HG03066 (cell line): Measurements from ENCODE around the gene RGS12.

Experiments
- ATAC-seq: cut with Tn5 transposase; IDR thresholded peaks from one replicate; pipeline ENCODE4 v1.9.1; 2021; ENCODE audit warnings: low read depth; ENCODE audit not compliant: unreplicated experiment

The RGS12 gene

DNA sequence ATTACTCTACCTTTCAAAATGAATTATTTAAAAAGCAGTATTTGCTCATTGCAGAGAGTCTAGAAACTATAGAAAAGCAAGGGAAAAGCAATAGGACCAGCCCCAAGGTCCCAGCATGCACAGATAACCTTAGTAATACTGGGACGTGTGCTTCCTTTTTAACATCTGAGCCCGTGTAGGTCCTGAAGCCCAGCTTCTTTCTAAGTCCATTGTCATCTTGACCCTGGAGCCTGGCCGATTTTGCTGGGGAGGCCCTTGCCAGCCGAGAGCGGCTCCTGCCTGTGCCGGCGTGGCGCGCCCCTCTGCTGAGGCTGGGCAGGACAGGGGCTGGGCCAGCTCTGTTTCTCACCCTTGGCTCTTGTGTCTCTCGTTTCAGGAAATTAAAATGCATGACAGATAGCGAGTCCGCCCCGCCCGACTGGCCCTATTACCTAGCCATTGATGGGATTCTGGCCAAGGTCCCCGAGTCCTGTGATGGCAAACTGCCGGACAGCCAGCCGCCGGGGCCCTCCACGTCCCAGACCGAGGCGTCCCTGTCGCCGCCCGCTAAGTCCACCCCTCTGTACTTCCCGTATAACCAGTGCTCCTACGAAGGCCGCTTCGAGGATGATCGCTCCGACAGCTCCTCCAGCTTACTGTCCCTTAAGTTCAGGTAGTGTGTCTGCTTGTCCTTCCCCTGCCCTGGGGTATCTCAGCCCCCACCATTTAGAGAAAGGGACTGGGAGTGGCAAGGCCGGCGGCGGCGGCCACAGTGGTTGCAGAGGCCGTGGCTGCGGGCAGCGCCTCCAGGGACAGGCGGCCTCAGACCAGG lies 39.8 kb upstream of the RGS12 start:
- no peak for ATAC-seq

DNA sequence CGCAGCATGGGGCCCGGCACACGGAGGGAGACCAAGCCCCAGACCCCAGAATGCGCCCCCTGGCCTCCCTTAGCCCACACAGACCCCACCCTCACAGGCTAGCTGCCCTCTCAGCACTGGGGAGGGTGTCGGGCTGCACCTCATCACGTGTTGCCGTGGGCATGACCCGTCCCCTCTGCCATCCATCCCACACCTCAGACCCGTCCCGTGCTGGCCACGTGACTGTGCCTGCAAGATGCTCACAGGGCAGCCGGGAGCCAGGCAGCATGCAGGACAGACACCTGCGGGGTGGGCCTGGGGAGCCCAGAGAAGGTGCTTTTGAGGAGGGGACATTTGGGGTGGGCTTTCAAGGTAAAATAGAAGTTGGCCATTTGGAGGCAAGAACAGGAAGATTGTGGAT lies 39.0 kb upstream of the RGS12 start:
- no peak for ATAC-seq

DNA sequence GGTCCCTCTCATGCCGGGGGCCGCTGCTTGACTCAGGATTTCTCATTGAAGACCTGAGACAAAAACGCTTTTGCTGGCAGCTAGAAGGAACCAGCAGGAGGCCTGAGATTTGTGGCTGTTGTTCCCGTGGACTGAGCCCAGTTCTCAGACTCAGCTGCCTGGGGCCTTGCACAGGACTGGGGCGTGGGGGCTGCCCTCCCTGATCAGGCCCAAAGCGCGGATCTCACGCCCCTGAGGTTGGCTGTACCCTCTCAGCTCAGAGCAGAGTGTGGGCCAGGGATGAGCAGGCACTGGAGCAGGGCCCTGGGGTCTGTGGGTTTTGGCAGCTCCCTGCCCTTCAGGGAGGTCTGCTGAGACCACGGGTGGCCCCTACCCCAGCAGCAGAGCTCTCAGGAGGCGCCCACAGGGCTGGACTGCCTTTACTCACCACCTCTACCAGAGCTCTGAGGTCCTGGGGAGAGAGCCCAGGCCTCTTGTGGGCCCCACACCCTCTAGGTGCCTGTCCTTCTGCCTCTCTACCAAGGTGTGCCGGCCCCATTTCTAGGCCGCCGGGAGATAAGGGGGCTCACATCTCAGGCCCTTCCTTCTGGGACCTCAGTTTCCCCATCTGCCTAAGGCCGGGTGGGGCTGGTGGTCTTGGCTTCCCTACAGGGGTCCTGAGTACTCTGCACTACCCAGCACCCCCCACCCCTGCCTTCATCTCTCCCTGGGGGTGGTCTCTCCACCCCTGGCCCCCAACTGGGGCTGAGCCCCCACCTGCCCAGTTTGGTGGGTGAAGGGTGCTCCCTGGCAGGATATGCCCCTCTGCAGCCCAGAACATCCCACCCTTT lies 38.3 kb upstream of the RGS12 start:
- no peak for ATAC-seq

DNA sequence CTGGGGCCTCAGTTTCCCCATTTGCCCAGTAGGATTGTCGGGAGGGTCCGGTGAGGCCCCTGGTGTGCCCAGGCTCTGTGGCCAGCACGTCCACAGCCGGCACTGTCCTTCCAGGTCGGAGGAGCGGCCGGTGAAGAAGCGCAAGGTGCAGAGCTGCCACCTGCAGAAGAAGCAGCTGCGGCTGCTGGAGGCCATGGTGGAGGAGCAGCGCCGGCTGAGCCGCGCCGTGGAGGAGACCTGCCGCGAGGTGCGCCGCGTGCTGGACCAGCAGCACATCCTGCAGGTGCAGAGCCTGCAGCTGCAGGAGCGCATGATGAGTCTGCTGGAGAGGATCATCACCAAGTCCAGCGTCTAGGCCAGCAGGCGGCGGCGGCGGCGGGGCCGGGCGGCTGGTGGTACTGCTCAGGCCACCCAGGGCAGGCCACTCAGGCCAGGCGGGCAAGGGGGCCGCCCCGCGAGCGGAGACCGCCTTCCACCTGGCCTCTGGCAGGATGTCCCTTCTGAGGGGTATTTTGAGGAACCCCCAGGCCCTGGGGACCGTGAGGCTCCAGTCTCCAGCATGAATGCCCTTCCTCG lies 37.1 kb upstream of the RGS12 start:
- ATAC-seq, result no peak

DNA sequence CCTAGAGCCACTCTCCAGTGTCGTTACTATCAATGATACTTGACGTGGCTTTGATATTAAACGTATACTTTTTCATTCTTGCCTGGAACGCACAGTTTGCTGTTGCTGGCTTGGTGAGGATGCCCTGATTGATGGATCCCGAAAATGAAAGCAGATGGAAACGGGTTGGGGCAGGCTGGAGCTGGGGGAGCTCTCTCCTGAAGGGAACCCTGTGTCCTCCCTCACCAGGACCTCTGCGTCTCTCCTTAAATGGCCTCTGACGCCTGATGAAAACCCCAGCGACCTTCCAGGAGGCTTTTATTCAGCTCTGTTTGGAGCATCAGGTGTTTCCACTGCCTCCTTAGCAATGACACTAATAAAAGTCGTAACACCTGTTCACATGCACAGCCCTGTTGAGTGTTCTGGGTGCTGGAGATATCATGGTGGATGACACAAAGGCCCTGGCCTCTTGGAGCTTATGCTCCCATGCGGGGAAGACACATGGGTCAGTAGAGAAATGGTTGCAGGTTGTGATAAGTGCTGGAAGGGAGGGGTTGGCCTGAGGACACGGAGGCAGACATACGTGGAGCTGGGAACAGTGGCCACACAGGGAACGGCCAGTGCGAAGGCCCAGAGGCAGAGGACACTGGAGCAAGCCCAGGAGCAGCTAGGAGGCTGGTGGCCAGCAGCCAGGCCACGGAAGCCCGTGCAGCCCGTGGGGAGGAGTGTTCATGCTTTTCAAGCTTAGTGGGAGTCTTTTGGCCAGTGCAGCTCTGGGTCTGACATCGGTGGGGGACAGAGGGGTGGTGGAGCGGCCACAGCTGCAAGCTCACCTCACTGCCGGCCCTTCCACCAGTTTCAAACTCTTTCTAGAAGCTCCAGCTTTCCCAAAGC lies 36.4 kb upstream of the RGS12 start:
- no peak for ATAC-seq

DNA sequence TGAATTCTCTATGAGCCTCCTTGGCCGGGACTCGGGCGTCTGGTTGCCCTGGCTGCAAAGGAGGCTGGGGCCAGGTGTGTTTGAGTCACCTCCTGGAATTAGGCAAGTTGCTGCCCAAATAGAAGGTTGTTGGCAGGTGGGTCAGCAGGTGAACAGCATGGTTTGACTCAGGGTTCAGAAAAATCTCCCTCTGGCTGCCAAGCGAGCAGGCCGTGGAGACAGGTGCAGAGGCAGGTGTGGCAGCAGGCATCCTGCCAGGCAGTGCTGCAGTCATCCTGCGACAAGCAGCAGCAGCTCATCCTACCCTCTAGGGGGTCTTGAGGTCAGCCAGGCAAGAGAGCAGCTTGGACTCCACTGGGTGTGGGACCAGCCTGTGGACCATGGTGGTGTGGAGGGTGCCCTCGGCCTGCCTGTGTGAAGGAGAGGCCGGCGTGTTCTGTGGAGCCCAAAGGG lies 35.7 kb upstream of the RGS12 start:
- ATAC-seq, result no peak

DNA sequence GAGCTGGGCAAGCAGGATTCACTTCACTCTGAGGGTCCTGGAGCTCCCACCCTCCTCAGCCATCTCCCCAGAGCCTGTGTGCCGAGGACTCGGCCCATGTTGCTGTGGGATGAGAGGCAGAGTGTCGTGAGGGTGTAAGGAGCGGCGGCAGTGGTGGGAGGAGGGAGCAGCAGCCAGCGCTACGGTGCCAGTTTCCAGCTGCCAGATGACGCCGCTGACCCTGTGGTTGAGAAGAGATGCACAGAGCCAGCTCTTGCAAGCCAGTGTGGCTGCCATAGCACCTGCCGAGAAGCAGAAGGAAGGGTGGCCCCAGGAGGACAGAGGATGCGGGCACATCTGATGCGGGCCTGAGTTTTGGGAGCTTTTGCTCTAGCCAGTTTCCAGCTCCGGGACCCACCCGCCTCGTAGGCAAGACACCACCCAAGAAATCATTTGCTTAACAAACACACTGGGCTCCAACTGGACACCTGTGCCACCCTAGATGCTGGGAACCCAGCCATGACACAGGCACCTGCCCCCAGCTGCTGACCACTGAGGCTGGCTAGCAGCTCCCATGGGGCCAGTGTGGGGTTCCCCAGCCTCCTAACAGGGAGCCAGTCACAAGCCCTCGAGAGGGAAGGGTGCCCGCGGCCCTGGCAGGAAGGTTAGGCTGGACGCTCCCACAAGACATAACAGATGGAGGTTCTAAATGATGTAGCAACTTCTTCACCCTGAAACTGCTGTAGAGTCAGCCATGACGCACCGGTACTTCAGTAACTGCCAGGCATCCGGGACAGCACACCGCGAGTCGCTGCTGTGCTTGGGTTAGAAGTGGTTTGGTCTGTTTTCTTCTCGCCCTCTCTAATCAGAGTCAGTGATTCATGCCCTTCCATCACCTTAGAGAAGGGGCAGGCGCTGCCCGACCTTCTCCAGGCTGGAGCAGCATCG lies 35.0 kb upstream of the RGS12 start:
- ATAC-seq, result no peak

DNA sequence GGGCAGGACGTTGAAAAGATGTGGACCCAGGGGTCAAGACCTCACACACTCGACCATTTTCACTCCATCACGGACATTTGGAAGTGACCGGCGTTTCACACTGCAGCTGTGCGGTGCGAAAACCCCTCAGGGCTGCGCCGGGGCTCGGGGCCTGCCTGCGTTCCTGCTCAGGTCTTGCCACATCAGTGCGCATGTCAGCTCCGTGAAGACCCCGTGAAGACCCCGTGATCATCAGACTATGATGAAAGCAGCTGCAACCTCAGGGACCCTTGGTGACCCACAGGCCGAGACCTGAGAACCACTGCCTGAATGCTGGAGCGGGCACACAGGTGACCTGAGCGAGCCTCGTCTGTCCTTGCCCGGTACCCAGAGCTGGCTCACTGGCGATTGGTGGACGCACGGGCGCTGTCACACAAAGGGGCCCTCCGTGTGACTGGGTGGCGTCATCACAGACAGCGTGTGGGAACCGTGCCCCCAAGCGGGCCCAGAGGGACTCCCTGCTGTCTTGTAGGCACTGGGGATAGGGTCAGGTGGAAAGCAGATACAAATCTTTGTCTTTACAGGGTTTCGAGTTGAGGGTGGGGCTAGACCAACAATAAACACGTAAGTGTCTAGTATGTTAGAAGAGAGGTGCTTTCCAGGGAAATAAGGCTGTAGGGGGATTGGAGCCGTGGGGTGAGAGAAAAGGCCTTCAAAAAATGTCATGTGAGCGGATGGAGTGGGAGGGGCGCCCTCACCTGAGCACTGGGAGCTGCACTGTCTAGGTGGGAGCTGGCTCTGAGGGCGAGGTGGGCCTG lies 31.2 kb upstream of the RGS12 start:
- no peak for ATAC-seq

DNA sequence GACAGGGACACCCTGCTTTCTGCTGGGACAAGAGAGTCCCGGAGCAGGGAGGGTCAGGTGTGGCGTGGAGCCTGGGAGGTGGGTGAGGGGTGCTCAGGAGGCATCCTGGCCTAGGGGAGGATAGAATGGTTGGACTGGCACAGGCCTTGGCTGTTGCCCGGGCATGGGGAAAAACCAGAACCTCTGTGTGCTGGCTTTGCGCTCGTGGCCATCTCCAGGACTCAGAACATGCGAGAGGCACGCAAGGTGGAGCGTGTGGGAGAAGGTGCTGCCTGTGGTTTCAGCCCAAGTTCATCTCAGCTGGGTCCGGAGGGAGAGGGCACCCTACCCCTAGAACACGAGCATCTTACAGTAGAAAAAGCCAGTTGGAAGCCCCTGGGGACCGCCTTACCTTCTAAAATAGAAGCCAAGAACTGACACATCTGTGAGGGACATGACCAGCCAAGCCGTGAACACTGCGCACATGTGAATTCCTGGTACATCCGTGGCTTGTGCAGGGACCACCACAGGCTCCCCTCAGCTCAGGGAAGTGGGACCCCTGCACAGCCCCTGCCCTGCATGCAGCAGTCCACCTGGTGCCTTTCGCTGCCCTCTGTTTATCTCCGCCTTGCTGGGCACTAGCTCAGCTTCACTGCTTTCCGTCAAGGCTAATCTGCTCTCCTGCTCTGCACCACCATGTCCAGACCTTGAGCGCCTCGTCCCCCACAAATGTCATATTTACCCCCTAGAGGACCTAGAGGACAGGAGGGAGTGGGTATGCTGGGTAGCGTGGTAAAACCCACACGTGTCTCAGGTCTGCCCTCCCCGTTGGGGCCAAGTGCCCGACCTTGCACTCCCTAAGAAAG lies 30.4 kb upstream of the RGS12 start:
- no peak for ATAC-seq

DNA sequence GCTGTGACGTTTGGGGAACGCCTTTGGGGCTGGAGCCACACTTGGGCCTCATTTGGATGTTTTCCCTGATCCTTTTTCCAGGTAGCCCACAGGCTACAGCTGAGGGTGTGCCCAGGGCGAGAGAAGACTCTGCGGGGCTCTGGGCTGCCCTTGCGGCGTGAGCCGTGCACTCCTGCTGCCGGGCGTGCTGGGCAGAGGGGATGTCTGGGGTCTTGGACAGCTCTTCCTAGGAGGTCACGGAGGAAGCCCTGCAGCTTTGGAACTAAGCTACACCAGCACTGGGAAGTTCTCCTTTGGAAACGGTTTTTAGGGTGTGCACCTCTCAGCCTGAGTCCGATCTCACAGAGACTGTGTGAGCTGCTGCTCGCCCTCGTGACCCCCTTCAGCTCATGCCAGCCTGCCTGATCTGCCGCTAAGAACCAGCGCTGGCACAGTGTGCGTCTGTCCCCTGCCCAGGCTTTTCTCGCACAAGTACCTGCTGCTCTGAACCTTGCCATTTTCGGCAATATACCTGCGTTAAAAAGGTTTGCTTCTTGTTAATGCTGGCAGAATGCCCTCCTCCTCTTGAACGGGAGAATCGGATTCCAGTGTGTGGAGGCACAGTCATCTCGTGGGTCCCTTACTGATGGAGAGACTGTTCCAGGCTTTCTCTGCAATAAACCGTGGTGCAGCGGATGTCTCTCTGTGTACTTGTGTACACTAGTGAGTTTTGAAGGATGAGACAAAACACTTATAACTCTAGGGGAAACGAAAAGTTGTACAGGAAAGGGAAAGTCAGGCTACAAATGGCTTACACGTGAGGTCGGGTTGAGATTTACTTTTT lies 29.6 kb upstream of the RGS12 start:
- ATAC-seq, result no peak

DNA sequence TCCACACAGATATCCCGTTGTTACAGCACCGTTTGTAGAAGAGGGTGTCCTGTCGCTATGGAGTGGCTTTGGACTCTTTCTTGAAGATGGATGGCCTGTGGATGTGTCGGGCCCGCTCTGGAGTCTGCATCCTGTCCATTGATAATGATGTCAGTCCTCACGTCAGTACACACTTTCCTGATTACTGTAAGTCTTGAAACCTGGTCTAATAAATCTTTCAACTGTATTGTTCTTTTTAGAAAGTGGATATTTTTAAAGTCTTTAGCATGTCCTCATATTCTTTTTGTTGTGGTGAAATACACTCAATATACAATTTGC lies 29.0 kb upstream of the RGS12 start:
- ATAC-seq, result no peak

DNA sequence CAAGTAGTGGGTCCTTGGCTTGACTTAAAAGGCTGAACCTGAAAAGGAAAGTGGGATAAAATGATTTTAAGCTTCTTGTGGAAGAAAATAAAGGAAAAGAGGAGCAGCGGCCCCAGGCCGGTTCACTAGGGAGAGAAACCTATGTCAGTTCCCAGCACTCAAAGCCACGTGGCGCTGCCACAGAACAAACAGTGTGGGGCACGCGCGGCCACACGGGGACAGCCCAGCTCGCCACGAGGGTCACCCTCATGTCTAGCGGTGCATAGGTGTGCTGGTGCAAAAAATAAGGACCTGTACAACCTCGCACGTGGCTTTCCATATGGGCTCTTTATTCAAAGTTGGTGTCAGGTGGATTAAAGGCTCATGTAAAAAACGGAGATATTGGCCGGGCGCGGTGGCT lies 26.7 kb upstream of the RGS12 start:
- ATAC-seq, result no peak

DNA sequence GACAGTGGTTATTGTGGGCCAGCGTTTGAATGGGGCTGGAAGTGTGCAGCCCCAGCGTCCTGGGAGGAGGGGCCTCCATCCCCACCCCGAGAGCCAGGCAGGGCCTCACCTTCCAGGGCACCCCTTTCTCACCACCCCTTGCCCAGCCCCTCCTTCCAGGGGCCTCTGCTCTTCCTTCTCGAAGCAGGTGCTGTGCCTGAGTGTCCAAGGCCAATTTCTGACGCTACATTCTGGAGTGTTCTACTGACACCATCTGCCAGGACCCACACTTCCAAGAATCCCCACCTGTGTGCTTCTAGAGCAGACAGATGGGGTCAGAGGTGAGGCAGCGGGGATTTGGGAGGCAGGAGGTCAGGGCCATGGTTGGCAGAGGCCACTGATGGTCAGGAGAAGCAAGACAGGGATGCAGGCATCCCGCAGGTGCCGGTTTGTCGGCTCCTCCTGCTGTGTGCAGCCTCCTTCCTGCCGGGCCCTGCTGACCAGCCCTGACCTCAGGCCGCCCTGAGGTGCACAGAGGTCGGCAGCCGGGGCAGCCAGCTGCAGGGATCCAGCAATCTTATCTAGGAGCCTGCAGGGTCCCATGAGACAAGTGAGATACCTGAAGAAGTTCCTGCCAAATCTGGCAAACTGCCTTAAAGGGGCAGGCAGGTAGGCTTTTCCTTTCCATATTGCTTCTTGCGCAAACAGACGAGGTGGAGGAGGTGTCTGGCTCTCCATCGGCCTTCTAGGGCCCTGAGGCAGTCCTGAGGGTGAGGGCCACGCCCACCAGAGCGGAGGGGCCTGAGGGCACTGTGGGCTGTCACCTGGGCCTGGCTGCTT lies 25.0 kb upstream of the RGS12 start:
- ATAC-seq, result no peak

DNA sequence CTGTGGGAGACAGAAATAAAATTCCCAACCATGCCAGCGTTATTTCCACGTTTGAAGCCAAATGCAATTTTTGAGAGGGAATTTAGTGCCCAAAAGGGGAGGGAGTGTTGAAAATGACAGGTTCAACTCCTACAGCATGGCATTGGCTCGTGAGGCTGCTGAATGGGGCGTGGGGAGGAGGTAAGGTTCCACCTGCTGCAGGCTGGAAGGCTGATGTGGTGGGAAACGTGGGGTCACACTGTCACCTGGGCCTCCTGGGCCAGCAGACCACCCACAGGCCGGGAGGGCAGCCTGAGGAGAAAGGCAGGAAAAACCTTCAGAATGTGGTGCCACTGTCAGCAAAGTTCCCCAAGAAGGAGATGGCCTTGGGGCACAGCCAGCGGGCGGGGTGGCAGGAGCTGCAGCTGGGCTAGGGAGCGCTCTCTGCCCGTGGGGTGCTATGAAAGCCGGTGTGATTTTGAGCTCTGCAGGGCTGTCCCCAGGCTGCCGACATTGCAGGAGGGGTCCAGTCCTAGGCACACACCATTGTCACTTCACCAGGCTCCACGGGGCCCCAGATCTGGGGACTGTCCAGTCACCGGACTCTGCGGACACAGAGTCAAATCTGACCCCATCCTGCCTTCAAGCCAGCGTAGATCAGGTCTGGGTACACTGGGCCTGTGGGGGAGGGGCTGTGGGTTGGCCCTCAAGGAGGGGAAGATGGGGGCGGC lies 24.3 kb upstream of the RGS12 start:
- no peak for ATAC-seq

DNA sequence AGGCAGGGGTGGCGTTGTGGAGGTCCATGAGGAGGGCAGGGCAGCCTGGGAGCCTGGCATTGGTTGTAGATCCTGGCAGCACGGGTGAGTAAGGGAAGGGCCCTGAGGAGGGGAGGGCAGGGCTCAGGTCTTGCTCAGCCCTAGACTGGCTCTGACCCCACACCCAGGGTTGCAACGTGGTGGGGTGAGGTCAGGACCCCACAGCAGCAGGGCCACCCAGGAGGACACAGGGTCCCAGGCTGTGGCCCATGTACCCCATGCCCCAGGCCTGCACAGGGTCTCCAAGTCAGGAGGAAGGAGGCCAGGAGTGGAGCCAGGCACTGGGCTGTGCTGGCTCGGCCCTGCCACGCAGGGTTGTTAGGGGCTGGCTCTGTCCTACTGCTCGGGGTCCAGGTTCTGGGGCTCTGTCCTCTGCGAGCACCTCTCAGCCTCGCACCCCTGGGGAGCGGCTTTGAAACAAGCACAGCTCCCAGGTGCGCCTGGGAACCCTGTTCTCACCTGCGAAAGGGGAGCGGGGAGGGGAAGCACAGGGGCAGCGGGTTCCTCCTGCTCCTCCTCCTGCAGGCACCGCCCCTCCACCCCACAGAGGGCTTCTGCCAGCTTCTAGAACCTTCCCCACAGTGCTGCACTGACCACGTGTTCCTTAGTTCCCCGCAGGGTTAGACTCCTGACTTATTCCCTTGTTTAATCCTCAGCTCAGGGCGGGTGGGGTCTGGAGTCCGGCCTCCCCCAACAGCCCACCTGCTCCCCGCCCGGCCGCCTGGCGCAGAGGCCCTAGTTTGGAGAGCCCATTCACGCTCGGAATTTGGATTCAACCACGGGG lies 23.5 kb upstream of the RGS12 start:
- ATAC-seq, result no peak
